Esophagus (tissue), 2 donors: ENCODE measurements around the gene CLIC1. TPM values are rescaled to one million over a fixed set of nuclear protein-coding genes. Genes with fewer than 3 reads are reported as not detected.

Source experiments
- H3K27ac ChIP-seq, 2 donors: one replicate each; pipeline ENCODE4 v1.5.1; 2013; ENCODE audit warnings: low read depth in 2 of 2, mild to moderate bottlenecking in 2 of 2, inconsistent platforms in 1 of 2, low read length in 1 of 2, moderate library complexity in 1 of 2
- H3K27me3 ChIP-seq, 2 donors: one replicate each; pipeline ENCODE4 v1.6.1; 2013; ENCODE audit warnings: low read length in 2 of 2, control low read depth in 1 of 2, mild to moderate bottlenecking in 1 of 2; ENCODE audit not compliant: insufficient read depth in 2 of 2, control insufficient read depth in 1 of 2
- H3K36me3 ChIP-seq, 2 donors: one replicate each; pipeline ENCODE4 v1.6.1; 2013; ENCODE audit warnings: low read length in 1 of 2; ENCODE audit not compliant: control insufficient read depth in 2 of 2, insufficient read depth in 2 of 2
- H3K4me1 ChIP-seq, 2 donors: one replicate each; pipeline ENCODE4 v1.6.1; 2013; ENCODE audit warnings: low read length in 1 of 2; ENCODE audit not compliant: control insufficient read depth in 2 of 2, insufficient read depth in 2 of 2
- H3K4me3 ChIP-seq, 2 donors: one replicate each; pipeline ENCODE4 v1.5.1; 2013; ENCODE audit warnings: low read length in 2 of 2, mild to moderate bottlenecking in 2 of 2, low read depth in 1 of 2, moderate library complexity in 1 of 2
- H3K9me3 ChIP-seq, 2 donors: one replicate each; pipeline ENCODE4 v1.6.1; 2013; ENCODE audit warnings: mild to moderate bottlenecking in 2 of 2, low read depth in 1 of 2, low read length in 1 of 2, moderate library complexity in 1 of 2; ENCODE audit not compliant: control insufficient read depth in 2 of 2, insufficient read depth in 1 of 2
- WGBS, 2 donors: extraction: QIAGEN DNeasy Blood & Tissue Kit; methylation state at CpG; one replicate each; pipeline ENCODE4 v1.1.7; 2013; 5-methylcytosine and 5-hydroxymethylcytosine counted together
- polyA plus RNA-seq, 2 donors: library from polyadenylated mRNA; stranded (reverse); fragments of 200-250 nt; gene quantifications; one replicate each; pipeline ENCODE4 v1.2.3, GENCODE V29; 2013
- donor health status: healthy with polysubstance abuse.
- donor health status: Bipolar disorder and iron deficiency.

Gene CLIC1
- polyA plus RNA-seq, 2 donors: 258 to 412 TPM

DNA sequence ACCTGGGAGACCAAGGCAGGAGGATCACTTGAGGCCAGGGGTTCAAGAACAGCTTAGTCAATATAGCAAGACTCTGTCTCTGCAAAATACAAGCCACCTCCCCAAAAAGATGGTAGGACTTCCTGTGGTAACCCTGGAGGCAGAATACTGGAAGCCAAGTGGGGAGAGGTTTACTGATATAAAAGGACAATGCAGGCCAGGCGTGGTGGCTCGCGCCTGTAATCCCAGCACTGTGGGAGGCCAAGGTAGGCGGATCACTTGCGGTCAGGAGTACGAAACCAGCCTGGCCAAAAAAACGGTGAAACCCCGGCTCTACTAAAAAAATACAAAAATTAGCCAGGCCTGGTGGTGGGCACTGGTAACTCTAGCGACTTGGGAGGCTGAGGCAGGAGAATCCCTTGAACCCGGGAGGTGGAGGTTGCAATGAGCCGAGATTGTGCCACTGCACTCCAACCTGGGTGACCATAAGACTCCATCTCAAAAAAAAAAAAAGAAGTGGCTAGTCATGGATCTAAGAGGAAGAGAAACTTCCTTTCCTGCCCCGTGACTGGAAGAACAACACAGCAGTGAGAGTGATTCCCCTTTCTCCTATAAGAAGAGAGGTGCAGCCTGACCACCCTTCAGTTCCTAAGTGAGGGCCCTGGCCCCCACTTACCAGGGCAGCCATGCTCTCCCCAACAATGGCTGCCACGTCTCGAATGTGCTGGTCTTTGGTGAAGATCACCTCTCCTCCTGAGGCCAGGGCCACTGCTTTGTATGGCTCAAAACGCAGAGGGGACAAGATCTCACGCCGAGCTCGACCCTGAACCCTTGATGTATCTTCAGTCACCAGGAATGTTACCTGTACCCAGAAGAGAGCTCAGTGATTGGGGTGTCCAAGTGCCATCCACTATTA is 32.3 kb upstream of the CLIC1 start:
- H3K27me3 ChIP-seq: no peaks in the 10 kb centered on the region
- 91% methylated on average over 18 of the region's 18 CpGs for WGBS, 2 donors
- H3K9me3 ChIP-seq: no peaks in the 10 kb centered on the region
- no peak overlapping the region for H3K4me3 ChIP-seq
- peaks cover 0 to 3% of the 10 kb centered on the region in 2 donors for H3K4me1 ChIP-seq
- H3K36me3 ChIP-seq: no peaks in the 10 kb centered on the region
- no peak overlapping the region for H3K27ac ChIP-seq

GRCh38 chr6:31767096-31767645 is 30.8 kb upstream of the CLIC1 start:
- H3K9me3 ChIP-seq: no peaks in the 10 kb centered on the region
- H3K36me3 ChIP-seq: no peaks in the 10 kb centered on the region
- H3K4me1 ChIP-seq: peaks cover 0 to 3% of the 10 kb centered on the region in 2 donors
- no peak overlapping the region for H3K27ac ChIP-seq
- whole genome bisulfite sequencing, 2 donors: 82 to 87% methylated on average over 6 of the region's 6 CpGs
- no peak overlapping the region for H3K4me3 ChIP-seq
- H3K27me3 ChIP-seq: no peaks in the 10 kb centered on the region

DNA sequence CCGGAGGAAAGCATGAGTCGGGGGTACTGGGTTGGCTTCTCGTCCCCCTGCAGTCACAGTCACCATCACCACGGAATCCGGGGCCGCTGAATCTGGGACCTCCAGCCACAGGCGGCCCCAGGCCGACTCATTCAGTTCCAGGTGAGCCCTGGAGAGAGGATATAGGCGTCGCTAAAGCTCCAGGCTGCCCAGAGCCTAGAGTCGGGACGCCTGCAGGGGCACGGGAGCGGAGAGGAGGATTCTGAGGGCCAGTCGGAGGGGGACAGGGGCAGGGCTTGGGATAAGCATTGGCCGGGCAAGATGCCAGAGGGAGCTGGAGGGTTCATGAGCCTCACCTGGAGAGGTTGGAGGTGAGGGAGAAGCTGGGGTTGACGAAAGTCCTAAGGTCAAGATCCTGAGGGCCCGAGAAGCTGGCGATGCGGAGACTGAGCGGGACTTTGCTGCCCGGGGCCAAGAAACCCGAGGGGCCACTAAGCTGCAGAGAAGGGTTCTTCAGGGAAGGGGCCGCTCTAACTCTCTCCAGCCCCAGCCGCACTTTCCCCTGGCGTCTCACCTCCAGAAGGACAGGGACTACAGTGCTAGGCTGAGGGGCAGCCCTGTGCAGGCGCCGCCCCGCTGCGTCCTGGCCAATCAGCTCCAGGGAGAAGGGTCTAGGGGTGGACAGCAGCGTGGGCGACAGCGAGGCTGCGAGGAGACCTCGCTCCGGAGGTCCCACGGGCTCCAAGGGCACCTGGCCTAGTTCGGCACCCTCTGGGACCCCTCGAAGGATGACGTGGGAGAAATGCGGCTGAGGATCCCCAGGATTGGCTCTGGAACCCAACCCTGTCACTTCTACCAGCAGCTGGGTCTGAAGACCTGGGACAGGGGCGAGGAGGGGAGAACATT is 29.8 kb upstream of the CLIC1 start:
- Histone ChIP-seq H3K4me1 (peaks cover 0 to 3% of the 10 kb centered on the region in 2 donors), H3K27ac (no peak overlapping the region), H3K27me3 (no peaks in the 10 kb centered on the region), H3K9me3 (no peaks in the 10 kb centered on the region), H3K36me3 (no peaks in the 10 kb centered on the region), H3K4me3 (no peak overlapping the region)
- 49 to 62% methylated on average over 42 of the region's 42 CpGs for WGBS, 2 donors

DNA sequence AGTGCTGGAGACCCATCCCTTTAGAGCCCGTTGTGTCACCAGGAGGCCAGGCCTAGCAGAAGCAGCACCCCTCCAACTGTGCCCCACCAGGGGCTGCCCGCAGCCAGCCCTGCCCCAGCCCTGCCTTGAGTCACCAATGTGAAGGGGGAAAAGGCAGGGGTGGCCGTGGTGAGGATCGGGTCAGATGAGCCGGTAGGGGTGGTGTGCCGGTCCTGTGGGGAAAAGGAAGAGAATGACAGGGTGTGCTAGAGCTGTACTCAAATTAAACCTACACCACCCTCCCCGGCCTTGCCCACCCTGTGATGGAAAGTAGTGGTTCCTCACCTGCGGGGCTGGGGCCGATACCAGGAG is 29.2 kb upstream of the CLIC1 start:
- Histone ChIP-seq H3K4me3 (no peak overlapping the region), H3K27me3 (no peaks in the 10 kb centered on the region), H3K9me3 (no peaks in the 10 kb centered on the region), H3K27ac (no peak overlapping the region), H3K4me1 (peaks cover 0 to 3% of the 10 kb centered on the region in 2 donors), H3K36me3 (no peaks in the 10 kb centered on the region)
- 80 to 89% methylated on average over 9 of the region's 9 CpGs for WGBS, 2 donors

GRCh38 chr6:31764198-31764597 is 27.9 kb upstream of the CLIC1 start:
- Histone ChIP-seq H3K4me3 (no peak overlapping the region), H3K4me1 (peaks cover 0 to 3% of the 10 kb centered on the region in 2 donors), H3K36me3 (no peaks in the 10 kb centered on the region), H3K27ac (no peak overlapping the region), H3K9me3 (no peaks in the 10 kb centered on the region), H3K27me3 (no peaks in the 10 kb centered on the region)
- WGBS, 2 donors: 66 to 73% methylated on average over 4 of the region's 4 CpGs

- Histone ChIP-seq H3K36me3 (no peaks in the 10 kb centered on the region), H3K4me3 (no peak overlapping the region), H3K27me3 (no peaks in the 10 kb centered on the region), H3K9me3 (no peaks in the 10 kb centered on the region), H3K27ac (no peak overlapping the region), H3K4me1 (peaks cover 0 to 3% of the 10 kb centered on the region in 2 donors)
- WGBS, 2 donors: 20 to 30% methylated on average over 1 of the region's 1 CpG
Measured at GRCh38 chr6:31763619-31763940, 27.2 kb upstream of the CLIC1 start.

DNA sequence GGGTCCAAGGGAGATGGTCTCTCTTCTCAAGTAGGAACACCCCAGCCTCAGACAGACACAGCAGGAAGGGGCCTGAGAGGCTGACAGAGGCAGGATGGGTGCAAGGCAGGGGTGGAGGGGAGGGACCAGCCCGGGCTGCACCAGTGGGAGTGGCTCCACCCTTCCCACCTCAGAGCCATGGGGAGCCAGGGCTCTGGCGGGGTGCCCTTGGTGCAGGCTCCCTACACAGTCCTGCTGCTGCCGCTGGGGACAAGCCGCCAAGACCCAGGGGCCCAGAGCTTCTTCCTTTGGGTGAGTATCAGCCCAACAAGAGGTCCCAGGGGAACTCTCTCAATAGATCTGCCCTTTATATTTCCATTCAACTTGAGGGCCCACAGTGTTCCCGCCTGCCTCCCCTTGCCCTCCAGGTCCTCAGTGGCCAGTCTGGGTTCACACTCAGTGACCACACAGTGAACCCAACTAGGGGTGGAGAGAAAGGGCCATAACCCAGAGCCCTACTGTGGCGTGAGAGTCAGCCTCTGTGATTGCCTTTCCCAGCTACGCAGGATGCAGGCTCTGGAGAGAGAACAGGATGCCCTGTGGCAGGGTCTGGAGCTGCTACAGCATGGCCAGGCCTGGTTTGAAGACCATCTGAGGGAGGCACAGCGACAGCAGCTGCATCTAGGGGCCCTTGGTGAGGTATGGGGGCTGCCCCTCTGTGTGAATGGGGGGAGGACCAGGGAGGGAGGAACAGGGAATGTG is 26.7 kb upstream of the CLIC1 start:
- peaks cover 0 to 3% of the 10 kb centered on the region in 2 donors for H3K4me1 ChIP-seq
- H3K36me3 ChIP-seq: no peaks in the 10 kb centered on the region
- H3K4me3 ChIP-seq: no peak overlapping the region
- no peak overlapping the region for H3K27ac ChIP-seq
- no peaks in the 10 kb centered on the region for H3K9me3 ChIP-seq
- WGBS, 2 donors: 75 to 82% methylated on average over 5 to 8 of the region's 8 CpGs
- H3K27me3 ChIP-seq: no peaks in the 10 kb centered on the region

DNA sequence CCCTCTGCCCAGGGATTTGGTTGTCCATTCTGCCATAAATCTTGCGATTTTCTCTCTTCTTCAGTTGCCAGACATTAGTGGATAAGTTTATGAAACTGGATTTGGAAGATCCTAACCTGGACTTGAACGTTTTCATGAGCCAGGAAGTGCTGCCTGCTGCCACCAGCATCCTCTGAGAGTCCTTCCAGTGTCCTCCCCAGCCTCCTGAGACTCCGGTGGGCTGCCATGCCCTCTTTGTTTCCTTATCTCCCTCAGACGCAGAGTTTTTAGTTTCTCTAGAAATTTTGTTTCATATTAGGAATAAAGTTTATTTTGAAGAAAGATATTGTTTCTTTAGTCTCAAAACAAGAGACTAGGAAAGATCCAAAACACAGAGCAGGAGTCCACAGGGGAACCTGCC is 26.0 kb upstream of the CLIC1 start, which contains the start of gene SAPCD1:
TSS of gene SAPCD1 (plus strand) at position 301 of the 400 bp plus-strand sequence. CDS start 399 bp downstream, outside the sequence.
- no peaks in the 10 kb centered on the region for H3K36me3 ChIP-seq
- 72 to 79% methylated on average over 4 of the region's 4 CpGs for WGBS, 2 donors
- H3K9me3 ChIP-seq: no peaks in the 10 kb centered on the region
- H3K4me1 ChIP-seq: peaks cover 0 to 3% of the 10 kb centered on the region in 2 donors
- no peaks in the 10 kb centered on the region for H3K27me3 ChIP-seq
- H3K4me3 ChIP-seq: no peak within 1 kb of the TSS
- H3K27ac ChIP-seq: no peak within 1 kb of the TSS

- WGBS, 2 donors: 95 to 98% methylated on average over 8 of the region's 8 CpGs
- peaks cover 0 to 2% of the 10 kb centered on the region in 2 donors for H3K4me1 ChIP-seq
- H3K27ac ChIP-seq: no peak overlapping the region
- H3K9me3 ChIP-seq: no peaks in the 10 kb centered on the region
- no peak overlapping the region for H3K4me3 ChIP-seq
- H3K36me3 ChIP-seq: no peaks in the 10 kb centered on the region
- H3K27me3 ChIP-seq: no peaks in the 10 kb centered on the region
Measured at GRCh38 chr6:31761343-31761742, 25.0 kb upstream of the CLIC1 start.
